Purkinje cell (primary cell): ENCODE data around the gene TMEM263. TPM values are rescaled to one million over a fixed set of nuclear protein-coding genes. Genes with fewer than 3 reads are reported as not detected.

Experiments used
- polyA plus RNA-seq: library from polyadenylated mRNA; unstranded; fragments of >200 nt; fragmentation: Nextera tagmentation; gene quantifications from 2 replicates; pipeline ENCODE4 v1.2.1, GENCODE V29; 2014

The TMEM263 gene
- polyA plus RNA-seq = 116 and 125 TPM in 2 replicates

DNA sequence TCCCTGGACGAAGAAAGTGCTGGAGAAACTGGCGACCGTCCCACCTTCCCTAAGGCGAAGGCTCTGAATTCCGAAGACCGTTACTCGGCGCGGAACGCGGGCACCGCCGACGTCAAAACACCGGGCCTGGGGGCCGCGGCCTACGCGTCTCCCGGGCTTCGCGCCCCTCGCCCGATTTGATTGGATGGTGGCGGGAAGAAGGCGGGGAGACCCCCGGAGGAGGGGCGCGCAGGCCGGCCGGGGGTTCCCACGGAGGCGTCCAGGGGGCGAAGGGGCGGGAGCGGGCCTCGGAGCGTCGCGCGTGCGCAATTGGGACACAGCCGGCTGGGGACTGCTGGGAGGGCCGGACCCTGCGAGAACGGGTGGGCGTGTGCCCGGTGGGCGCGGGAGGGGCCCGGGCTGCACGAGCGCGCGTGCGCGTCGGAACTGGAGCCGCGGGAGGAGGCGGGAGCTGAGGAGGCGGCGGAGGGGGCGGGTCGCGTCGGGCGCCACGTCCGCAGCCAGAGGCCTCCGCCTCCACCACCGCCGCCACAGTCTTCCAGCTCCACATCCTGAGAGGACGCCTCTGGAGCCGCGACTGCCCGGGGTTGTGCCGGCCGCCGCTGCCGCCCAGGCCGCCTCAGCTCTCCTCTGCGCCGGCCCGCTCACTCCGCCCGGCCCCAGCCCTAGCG is at the start of gene TMEM263:
TSS of gene TMEM263 (plus strand) at position 531 of the 671 bp plus-strand sequence. CDS start 11,210 bp downstream, outside the sequence.

DNA sequence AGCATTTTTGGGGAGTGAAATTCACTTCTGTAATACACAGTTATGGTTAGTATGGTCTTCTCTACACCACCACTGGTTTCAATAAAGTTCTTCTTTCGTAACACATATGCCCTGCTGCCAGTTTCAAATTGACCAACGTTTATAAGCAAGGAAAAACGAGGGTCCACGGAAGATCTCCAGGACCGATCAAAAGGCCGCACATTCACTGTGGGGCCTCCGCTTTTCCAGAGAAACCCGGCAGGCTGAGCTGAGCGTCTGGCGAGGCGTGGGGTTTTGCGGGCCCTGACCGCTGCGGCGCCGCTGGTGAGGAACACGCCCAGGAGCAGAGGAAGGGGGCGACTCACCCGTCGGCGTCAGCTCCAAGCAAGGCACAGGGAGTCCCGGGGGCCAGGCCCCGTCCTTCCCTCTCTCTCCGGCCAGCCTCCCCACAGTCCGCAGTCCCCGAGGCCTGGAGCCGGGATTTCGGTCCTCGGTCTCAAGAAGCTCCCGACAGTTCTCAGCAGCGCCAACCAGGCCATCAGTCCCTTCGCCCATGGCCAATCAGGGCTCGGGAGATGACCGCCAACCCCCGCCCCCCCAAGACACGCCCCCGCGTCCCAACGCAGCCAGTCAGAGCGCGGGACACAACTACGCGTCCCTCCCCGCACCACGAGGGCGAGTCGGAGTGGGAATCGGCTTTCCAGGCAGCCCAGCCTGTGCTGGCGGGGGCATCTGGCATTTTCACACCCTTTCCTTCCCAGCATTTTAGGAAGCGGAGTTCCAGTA is 31.1 kb downstream of the TMEM263 start, which contains the start of gene MTERF2:
TSS of gene MTERF2 (minus strand) at position 522 of the 765 bp plus-strand sequence. CDS start 8,432 bp downstream, outside the sequence.

Other genes with a start within 250 kb of the TMEM263 start
- 7.7 and 8.4 TPM in 2 replicates for gene RIC8B, start 181.2 kb upstream of the TMEM263 start, polyA plus RNA-seq
- gene MTERF2, start 31.2 kb downstream of the TMEM263 start, polyA plus RNA-seq = 47.6 and 60.2 TPM in 2 replicates
- 13.0 and 14.2 TPM in 2 replicates for gene CRY1, start 137.6 kb downstream of the TMEM263 start, polyA plus RNA-seq